ENCODE data around the gene SERPINF2. TPM values are rescaled to one million over a fixed set of nuclear protein-coding genes. Genes with fewer than 3 reads are reported as not detected.
A peak's percentile ranks its signal among the peaks of the same experiment; 100 is the strongest.
"Not testable (repeated sequence)": the region's sequence is repeated elsewhere in the genome, so short reads cannot be mapped to it uniquely, and the experiment has no call there.

SERPINF2 gene
- total RNA-seq, 1 experiment from 2014 or later, result 59.9 TPM

- ChIA-PET CTCF (interaction anchor here (0.7 kb wide), 1 partner anchor 51 kb away, joined by 6 read pairs; no protein-coding TSS in a partner anchor), POLR2A (interaction anchor here (0.5 to 0.6 kb wide), 3 partner anchors 10 to 234 kb away, joined by 3 to 4 read pairs (median 3); no protein-coding TSS in a partner anchor)
These were observed 24.1 kb upstream of the SERPINF2 start for GRCh38 chr17:1718362-1719165.

GRCh38 chr17:1720856-1721386 lies 21.8 kb upstream of the SERPINF2 start:
- peaks cover 12% of the 10 kb centered on the region for H3K4me1 ChIP-seq
- no peak overlapping the region for H3K4me3 ChIP-seq (ENCODE audit: low read depth, low read length)
- POLR2A ChIA-PET, result interaction anchor here (1.1 kb wide), 1 partner anchor 50 kb away, joined by 3 read pairs; no protein-coding TSS in a partner anchor

More at GRCh38 chr17:1718362-1719165, 24.1 kb upstream of the SERPINF2 start:
- no TSS peak for BruUV-seq (replicated peaks)
- Mint-ChIP-seq H3K9me3 (ENCODE audit: unreplicated experiment) (no peaks in the 10 kb centered on the region), H3K4me1 (ENCODE audit: low read depth, unreplicated experiment) (peaks cover 17% of the 10 kb centered on the region), H3K27ac (ENCODE audit: unreplicated experiment) (peak overlapping the region; percentile 99), H3K27me3 (ENCODE audit: insufficient read depth, unreplicated experiment) (no peaks in the 10 kb centered on the region), H3K4me3 (ENCODE audit: unreplicated experiment) (peak overlapping the region; percentile 85), H3K36me3 (ENCODE audit: insufficient read depth, unreplicated experiment) (peaks cover 45% of the 10 kb centered on the region)
- TF ChIP-seq CTCF (IDR thresholded peaks at IDR 0.05; ENCODE audit: insufficient read depth in 1 of 2, low read depth in 1 of 2, low read length in 1 of 2, severe bottlenecking in 1 of 2, unreplicated experiment in 1 of 2), result no peak
- H3K36me3 ChIP-seq (ENCODE audit: control insufficient read depth, insufficient read depth, low read length), result no peaks in the 10 kb centered on the region
- H3K4me3 ChIP-seq (ENCODE audit: low read depth, low read length), result no peak overlapping the region
- H3K27me3 ChIP-seq (replicated peaks; ENCODE audit: control insufficient read depth, insufficient read depth, low read length), result no peaks in the 10 kb centered on the region
- intact Hi-C loops (cut with micrococcal nuclease; ENCODE audit: unreplicated experiment), result loop anchor here (10.0 kb wide), 1 partner anchor 146 kb away; no protein-coding TSS in a partner anchor
- DNase-seq, result no peak
- H3K4me1 ChIP-seq, result peaks cover 13% of the 10 kb centered on the region
- no peaks in the 10 kb centered on the region for H3K9me3 ChIP-seq

GRCh38 chr17:1722022-1722421 lies 20.6 kb upstream of the SERPINF2 start:
- H3K4me3 ChIP-seq (ENCODE audit: low read depth, low read length); H3K9me3 ChIP-seq; H3K4me3 Mint-ChIP-seq (ENCODE audit: unreplicated experiment); POLR2A ChIA-PET; BruUV-seq (replicated peaks); H3K9me3 Mint-ChIP-seq (ENCODE audit: unreplicated experiment); H3K36me3 ChIP-seq (ENCODE audit: control insufficient read depth, insufficient read depth, low read length); H3K27me3 Mint-ChIP-seq (ENCODE audit: insufficient read depth, unreplicated experiment); DNase-seq; H3K27ac Mint-ChIP-seq (ENCODE audit: unreplicated experiment); H3K27me3 ChIP-seq (replicated peaks; ENCODE audit: control insufficient read depth, insufficient read depth, low read length); intact Hi-C loops (cut with micrococcal nuclease; ENCODE audit: unreplicated experiment): not testable (repeated sequence)
- H3K4me1 ChIP-seq, result peaks cover 12% of the 10 kb centered on the region
- CTCF ChIA-PET, result interaction anchor here (0.7 to 3.4 kb wide), 5 partner anchors 8 to 143 kb away, joined by 3 to 40 read pairs (median 6); no protein-coding TSS in a partner anchor
- peaks cover 21% of the 10 kb centered on the region for H3K36me3 Mint-ChIP-seq (ENCODE audit: insufficient read depth, unreplicated experiment)
- H3K4me1 Mint-ChIP-seq (ENCODE audit: low read depth, unreplicated experiment), result peaks cover 11% of the 10 kb centered on the region

More at GRCh38 chr17:1720856-1721386, 21.8 kb upstream of the SERPINF2 start:
- peak in 1 of 2 experiments; percentile 80 for DNase-seq
- Histone ChIP-seq H3K27me3 (replicated peaks; ENCODE audit: control insufficient read depth, insufficient read depth, low read length) (no peaks in the 10 kb centered on the region), H3K36me3 (ENCODE audit: control insufficient read depth, insufficient read depth, low read length) (no peaks in the 10 kb centered on the region), H3K9me3 (no peaks in the 10 kb centered on the region)
- TF ChIP-seq CTCF (IDR thresholded peaks at IDR 0.05; ENCODE audit: insufficient read depth in 1 of 2, low read depth in 1 of 2, low read length in 1 of 2, severe bottlenecking in 1 of 2, unreplicated experiment in 1 of 2), result peak; percentile 95 to 98
- no peak overlapping the region for H3K4me3 Mint-ChIP-seq (ENCODE audit: unreplicated experiment)
- H3K27ac Mint-ChIP-seq (ENCODE audit: unreplicated experiment), result no peak overlapping the region
- BruUV-seq (replicated peaks), result no TSS peak
- CTCF ChIA-PET, result interaction anchor here (0.6 to 3.4 kb wide), 12 partner anchors 12 to 1005 kb away, joined by 3 to 40 read pairs (median 6); partner anchors contain the start of gene SERPINF1
- peaks cover 32% of the 10 kb centered on the region for H3K36me3 Mint-ChIP-seq (ENCODE audit: insufficient read depth, unreplicated experiment)
- no peaks in the 10 kb centered on the region for H3K27me3 Mint-ChIP-seq (ENCODE audit: insufficient read depth, unreplicated experiment)
- H3K4me1 Mint-ChIP-seq (ENCODE audit: low read depth, unreplicated experiment), result peaks cover 11% of the 10 kb centered on the region
- intact Hi-C loops (cut with micrococcal nuclease; ENCODE audit: unreplicated experiment), result loop anchor here (1.0 kb wide), 1 partner anchor 63 kb away; no protein-coding TSS in a partner anchor
- H3K9me3 Mint-ChIP-seq (ENCODE audit: unreplicated experiment), result no peaks in the 10 kb centered on the region
